ENCODE measurements around the gene GP1BA.

GP1BA gene

GRCh38 chr17:4974115-4974670 is 42.1 kb downstream of the GP1BA start:
- no peak for DNase-seq (ENCODE audit: low read depth)

GRCh38 chr17:4978726-4979125 is 46.6 kb downstream of the GP1BA start:
- DNase-seq (ENCODE audit: low read depth) = no peak

GRCh38 chr17:4980644-4981216 is 48.7 kb downstream of the GP1BA start:
- no peak for DNase-seq (ENCODE audit: low read depth)

GRCh38 chr17:4982305-4982704 is 50.2 kb downstream of the GP1BA start:
- no peak for DNase-seq (ENCODE audit: low read depth)

All from stimulated activated CD8-positive, alpha-beta memory T cell treated with anti-CD3 and anti-CD28 coated beads, Interleukin-15, amount 100 ng/mL, for 24 hours (primary cell).